ENCODE measurements around the gene EDARADD.

- no peak for TF ChIP-seq CTCF (IDR thresholded peaks at IDR 0.05)
- TF ChIP-seq POLR2A (IDR thresholded peaks at IDR 0.05), result no peak
These were observed 12.4 kb upstream of the EDARADD start for GRCh38 chr1:236381565-236382158.
